HS-27A (cell line): Measurements from ENCODE around the gene HSPB9.
"Not testable (repeated sequence)": the region's sequence is repeated elsewhere in the genome, so short reads cannot be mapped to it uniquely, and the experiment has no call there.

Experiments used
- DNase-seq: peaks from one replicate; pipeline ENCODE4 v3.0.0-alpha.2; 2012; ENCODE audit warnings: low read depth, missing footprints

The HSPB9 gene

GRCh38 chr17:42143138-42143537 lies 20.5 kb downstream of the HSPB9 start:
- not testable (repeated sequence) for DNase-seq

- DNase-seq, result no peak
Observed at GRCh38 chr17:42146911-42147607, 24.5 kb downstream of the HSPB9 start.

- no peak for DNase-seq
Observed at GRCh38 chr17:42153919-42154742, 31.5 kb downstream of the HSPB9 start.

- no peak for DNase-seq
Observed at GRCh38 chr17:42155614-42156045, 33.0 kb downstream of the HSPB9 start.

- no peak for DNase-seq
Observed at GRCh38 chr17:42159796-42160530, 37.4 kb downstream of the HSPB9 start.

GRCh38 chr17:42160531-42160910 lies 37.9 kb downstream of the HSPB9 start:
- DNase-seq, result no peak

- DNase-seq, result no peak
Observed at GRCh38 chr17:42163113-42163512, 40.5 kb downstream of the HSPB9 start.

GRCh38 chr17:42163696-42164407 lies 41.2 kb downstream of the HSPB9 start:
- DNase-seq, result no peak

- DNase-seq, result no peak
Observed at GRCh38 chr17:42165751-42166150, 43.1 kb downstream of the HSPB9 start.

GRCh38 chr17:42166196-42166763 lies 43.7 kb downstream of the HSPB9 start:
- DNase-seq, result no peak

GRCh38 chr17:42167807-42168206 lies 45.2 kb downstream of the HSPB9 start:
- no peak for DNase-seq

- no peak for DNase-seq
Observed at GRCh38 chr17:42169351-42169750, 46.7 kb downstream of the HSPB9 start.

- DNase-seq, result no peak
Observed at GRCh38 chr17:42171831-42172230, 49.2 kb downstream of the HSPB9 start.
